HUES64 (cell line): Measurements from ENCODE around the gene MAGI1.
A peak's percentile ranks its signal among the peaks of the same experiment; 100 is the strongest.

Experiments used
- H3K27ac ChIP-seq: 2 replicates; pipeline ENCODE4 v1.7.0; 2013; ENCODE audit warnings: low read depth, low read length, inconsistent platforms
- H3K27me3 ChIP-seq: 2 replicates; pipeline ENCODE4 v1.6.1; 2013; ENCODE audit warnings: mild to moderate bottlenecking, low read length; ENCODE audit not compliant: insufficient read depth
- H3K36me3 ChIP-seq: 2 replicates; pipeline ENCODE4 v1.6.1; 2013; ENCODE audit warnings: mild to moderate bottlenecking, low read length; ENCODE audit not compliant: insufficient read depth
- H3K4me1 ChIP-seq: 2 replicates; pipeline ENCODE4 v1.6.1; 2013; ENCODE audit warnings: mild to moderate bottlenecking, low read length, moderate library complexity; ENCODE audit not compliant: insufficient read depth
- H3K4me3 ChIP-seq: 2 replicates; pipeline ENCODE4 v1.5.1; 2013; ENCODE audit warnings: mild to moderate bottlenecking, low read length, moderate library complexity
- H3K9ac ChIP-seq: 2 replicates; pipeline ENCODE4 v1.6.1; 2013; ENCODE audit warnings: mild to moderate bottlenecking, low read depth, low read length
- H3K9me3 ChIP-seq: 2 replicates; pipeline ENCODE4 v1.6.1; 2013; ENCODE audit warnings: low read depth, low read length; ENCODE audit not compliant: insufficient read depth
- WGBS: fragments of 150-250, 120-280 bp; methylation state at CpG from one replicate; pipeline ENCODE4 v1.1.7; 2013; ENCODE audit warnings: missing lambda C conversion rate; 5-methylcytosine and 5-hydroxymethylcytosine counted together

MAGI1 gene

DNA sequence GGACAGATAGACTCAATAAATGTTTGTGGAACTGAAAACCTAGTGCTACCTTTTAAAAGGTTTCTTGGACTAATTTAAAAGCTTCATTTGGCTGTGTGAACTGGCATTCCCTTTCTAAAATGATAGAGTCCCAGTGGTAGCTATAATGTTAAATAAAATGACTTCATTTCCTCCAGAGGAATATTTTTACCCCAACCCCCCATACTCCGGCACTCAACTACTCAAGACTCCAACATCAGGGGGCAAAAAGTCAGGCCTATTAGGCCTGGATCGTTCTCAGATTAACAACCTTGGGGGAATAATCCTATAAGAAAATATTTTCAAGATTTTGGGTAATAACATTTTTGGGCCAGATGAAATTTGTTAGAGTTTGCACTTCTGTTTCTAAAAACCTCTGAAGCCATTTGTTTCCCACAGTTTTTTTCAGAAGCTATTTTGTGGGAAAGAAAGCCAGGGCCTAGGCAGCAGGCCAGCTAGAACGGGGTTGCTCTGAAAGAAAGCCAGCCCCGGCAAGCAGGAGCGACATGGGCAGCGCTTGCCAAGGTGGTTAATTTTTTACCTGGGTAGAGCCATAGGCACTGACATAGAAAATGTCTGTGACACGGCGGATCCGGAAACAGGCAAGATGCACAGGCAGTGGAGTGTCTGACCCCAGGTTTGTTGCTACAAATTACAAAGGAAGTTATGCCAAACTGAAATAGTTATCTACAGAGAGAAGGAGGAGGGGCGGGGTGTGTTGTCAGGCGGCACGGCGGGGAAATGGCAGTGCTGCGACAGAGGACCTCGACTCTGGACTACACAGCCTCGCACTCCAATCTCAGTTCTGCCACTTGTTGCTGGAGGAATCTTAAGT, 84.6 kb downstream of the MAGI1 start:
- WGBS = 78% methylated on average over 16 of the region's 16 CpGs
- Histone ChIP-seq H3K4me3 (peak overlapping the region; percentile 18; the same call in 1 of the 2 replicates), H3K27ac (peak overlapping the region; percentile 87; the same call in 1 of the 2 replicates), H3K9ac (peak overlapping the region; percentile 35), H3K27me3 (no peaks in the 10 kb centered on the region), H3K9me3 (no peaks in the 10 kb centered on the region), H3K36me3 (no peaks in the 10 kb centered on the region), H3K4me1 (peaks cover 52% of the 10 kb centered on the region)

- Histone ChIP-seq H3K36me3 (no peaks in the 10 kb centered on the region), H3K4me1 (peaks cover 58% of the 10 kb centered on the region), H3K4me3 (peak overlapping the region; percentile 18; the same call in 1 of the 2 replicates), H3K27me3 (no peaks in the 10 kb centered on the region), H3K9ac (peak overlapping the region; percentile 45), H3K9me3 (no peaks in the 10 kb centered on the region), H3K27ac (peak overlapping the region; percentile 87)
- WGBS = 59% methylated on average over 5 of the region's 5 CpGs
Observed at GRCh38 chr3:65953301-65953812, 85.4 kb downstream of the MAGI1 start.

DNA sequence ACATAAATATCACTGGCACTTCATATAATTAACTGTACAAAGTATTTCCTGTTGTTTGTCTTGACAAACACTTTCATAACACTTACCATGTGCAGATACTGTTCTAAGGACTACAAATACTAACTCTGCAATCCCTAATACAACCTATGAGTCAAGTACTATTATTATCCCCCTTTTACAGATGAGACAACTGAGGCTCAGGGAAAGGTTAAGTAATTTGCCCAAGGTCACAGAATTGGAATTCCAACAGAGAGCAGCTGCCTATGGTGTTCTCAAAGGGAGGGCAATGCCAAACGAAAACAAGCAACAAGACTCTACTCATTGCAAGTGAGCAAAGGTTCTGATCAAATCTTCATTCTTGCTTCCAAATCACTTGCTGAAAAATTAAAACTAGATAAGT, 85.9 kb downstream of the MAGI1 start:
- H3K27ac ChIP-seq = peak overlapping the region; percentile 87
- H3K9me3 ChIP-seq = no peaks in the 10 kb centered on the region
- peaks cover 60% of the 10 kb centered on the region for H3K4me1 ChIP-seq
- H3K4me3 ChIP-seq = no peak overlapping the region
- no peaks in the 10 kb centered on the region for H3K27me3 ChIP-seq
- no peaks in the 10 kb centered on the region for H3K36me3 ChIP-seq
- WGBS = 67% methylated on average over 1 of the region's 1 CpG
- peak overlapping the region; percentile 45 for H3K9ac ChIP-seq

GRCh38 chr3:65951836-65952505, 86.7 kb downstream of the MAGI1 start:
- Histone ChIP-seq H3K9me3 (no peaks in the 10 kb centered on the region), H3K9ac (no peak overlapping the region), H3K4me3 (no peak overlapping the region), H3K27me3 (no peaks in the 10 kb centered on the region), H3K4me1 (peaks cover 69% of the 10 kb centered on the region), H3K27ac (peak overlapping the region; percentile 9; the same call in 1 of the 2 replicates), H3K36me3 (no peaks in the 10 kb centered on the region)
- 84% methylated on average over 2 of the region's 4 CpGs for WGBS

- WGBS = 52% methylated on average over 5 of the region's 7 CpGs
Observed at GRCh38 chr3:65950340-65951326, 88.1 kb downstream of the MAGI1 start.

GRCh38 chr3:65948841-65949573, 89.7 kb downstream of the MAGI1 start:
- no peaks in the 10 kb centered on the region; the same call in 1 of the 2 replicates for H3K27me3 ChIP-seq
- peak overlapping the region; percentile 51; the same call in 1 of the 2 replicates for H3K27ac ChIP-seq
- H3K9ac ChIP-seq = no peak overlapping the region
- WGBS = 79% methylated on average over 5 of the region's 6 CpGs
- H3K4me3 ChIP-seq = no peak overlapping the region
- H3K4me1 ChIP-seq = peaks cover 70% of the 10 kb centered on the region
- no peaks in the 10 kb centered on the region for H3K36me3 ChIP-seq
- no peaks in the 10 kb centered on the region for H3K9me3 ChIP-seq

More at GRCh38 chr3:65950340-65951326, 88.1 kb downstream of the MAGI1 start:
- Histone ChIP-seq H3K9me3 (no peaks in the 10 kb centered on the region), H3K27ac (peak overlapping the region; percentile 82), H3K27me3 (no peaks in the 10 kb centered on the region; the same call in 1 of the 2 replicates), H3K36me3 (no peaks in the 10 kb centered on the region), H3K9ac (no peak overlapping the region), H3K4me1 (peaks cover 80% of the 10 kb centered on the region), H3K4me3 (no peak overlapping the region)

- H3K27me3 ChIP-seq = no peaks in the 10 kb centered on the region; the same call in 1 of the 2 replicates
- H3K9me3 ChIP-seq = no peaks in the 10 kb centered on the region
- no peak overlapping the region for H3K9ac ChIP-seq
- no peak overlapping the region for H3K4me3 ChIP-seq
- no peak overlapping the region for H3K27ac ChIP-seq
- H3K36me3 ChIP-seq = no peaks in the 10 kb centered on the region
- H3K4me1 ChIP-seq = peaks cover 49% of the 10 kb centered on the region
- 64% methylated on average over 5 of the region's 6 CpGs for WGBS
Observed at GRCh38 chr3:65946438-65946837, 92.3 kb downstream of the MAGI1 start.

DNA sequence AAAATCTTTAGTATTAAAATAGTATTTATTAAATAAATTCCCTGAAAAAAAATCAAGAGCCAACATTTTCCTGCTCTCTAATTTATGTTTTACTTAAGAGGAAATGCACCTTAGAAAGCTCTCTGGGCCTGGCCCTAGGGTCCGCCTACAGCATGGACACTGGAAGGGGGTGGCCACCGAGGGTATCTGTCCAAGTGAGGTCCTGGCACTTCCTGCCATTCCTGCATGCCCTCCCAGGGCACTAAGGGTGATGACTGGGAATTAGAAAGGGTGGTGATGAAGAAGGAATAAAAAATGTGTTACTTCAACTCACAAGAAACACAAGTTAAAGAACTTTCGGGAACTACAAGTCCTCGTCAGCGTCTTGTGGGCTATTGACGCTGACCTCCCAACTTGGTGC, 92.8 kb downstream of the MAGI1 start:
- no peak overlapping the region for H3K9ac ChIP-seq
- no peaks in the 10 kb centered on the region for H3K36me3 ChIP-seq
- no peak overlapping the region for H3K4me3 ChIP-seq
- H3K27ac ChIP-seq = no peak overlapping the region
- no peaks in the 10 kb centered on the region for H3K9me3 ChIP-seq
- 85% methylated on average over 6 of the region's 6 CpGs for WGBS
- no peaks in the 10 kb centered on the region; the same call in 1 of the 2 replicates for H3K27me3 ChIP-seq
- H3K4me1 ChIP-seq = peaks cover 44% of the 10 kb centered on the region

DNA sequence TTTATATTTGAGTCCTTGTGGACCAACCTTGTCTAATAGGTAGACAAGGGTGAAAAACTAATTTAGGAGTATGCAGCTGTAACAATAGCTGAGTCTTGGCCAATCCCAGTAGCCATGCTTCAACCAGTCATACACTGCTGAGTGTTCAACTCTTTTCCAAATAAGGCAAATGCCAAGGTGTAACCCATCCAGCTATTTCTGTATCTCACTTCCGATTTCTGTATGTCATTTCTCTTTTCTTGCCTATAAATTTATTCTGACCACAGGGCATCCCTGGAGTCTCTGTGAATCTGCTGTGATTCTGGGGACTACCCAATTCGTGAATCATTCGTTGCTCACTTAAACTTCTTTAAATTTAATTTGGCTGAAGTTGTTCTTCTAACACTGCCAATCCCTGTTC, 93.2 kb downstream of the MAGI1 start:
- Histone ChIP-seq H3K4me3 (no peak overlapping the region), H3K36me3 (no peaks in the 10 kb centered on the region), H3K27ac (no peak overlapping the region), H3K9ac (no peak overlapping the region), H3K4me1 (peaks cover 41% of the 10 kb centered on the region), H3K27me3 (no peaks in the 10 kb centered on the region; the same call in 1 of the 2 replicates), H3K9me3 (no peaks in the 10 kb centered on the region)
- 96% methylated on average over 3 of the region's 3 CpGs for WGBS

DNA sequence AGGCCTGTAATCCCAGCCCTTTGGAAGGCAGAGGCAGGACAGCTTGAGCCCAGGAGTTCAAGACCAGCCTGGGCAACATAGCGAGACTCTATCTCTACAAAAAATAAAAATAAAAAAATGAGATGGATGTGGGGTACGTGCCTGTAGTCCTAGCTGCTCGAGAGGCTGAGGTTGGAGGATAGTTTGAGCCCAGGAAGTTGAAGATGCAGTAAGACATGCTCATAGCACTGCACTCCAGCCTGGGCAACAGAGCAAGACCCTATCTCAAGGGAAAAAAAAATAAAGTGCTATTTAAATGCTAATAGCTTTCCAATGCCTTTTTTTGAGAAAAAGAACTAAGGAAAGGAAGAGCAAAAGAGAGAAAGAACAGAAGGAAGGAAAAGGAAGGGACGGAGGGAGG, 94.5 kb downstream of the MAGI1 start:
- no peak overlapping the region for H3K9ac ChIP-seq
- no peaks in the 10 kb centered on the region; the same call in 1 of the 2 replicates for H3K27me3 ChIP-seq
- H3K27ac ChIP-seq = no peak overlapping the region
- no peaks in the 10 kb centered on the region for H3K36me3 ChIP-seq
- no peaks in the 10 kb centered on the region for H3K9me3 ChIP-seq
- WGBS = 91% methylated on average over 3 of the region's 4 CpGs
- no peak overlapping the region for H3K4me3 ChIP-seq
- peaks cover 37% of the 10 kb centered on the region for H3K4me1 ChIP-seq
